ENCODE results near the gene DNAH5. TPM values are rescaled to one million over a fixed set of nuclear protein-coding genes. Genes with fewer than 3 reads are reported as not detected.
"Not testable (repeated sequence)": the region's sequence is repeated elsewhere in the genome, so short reads cannot be mapped to it uniquely, and the experiment has no call there.

The DNAH5 gene, protein sequence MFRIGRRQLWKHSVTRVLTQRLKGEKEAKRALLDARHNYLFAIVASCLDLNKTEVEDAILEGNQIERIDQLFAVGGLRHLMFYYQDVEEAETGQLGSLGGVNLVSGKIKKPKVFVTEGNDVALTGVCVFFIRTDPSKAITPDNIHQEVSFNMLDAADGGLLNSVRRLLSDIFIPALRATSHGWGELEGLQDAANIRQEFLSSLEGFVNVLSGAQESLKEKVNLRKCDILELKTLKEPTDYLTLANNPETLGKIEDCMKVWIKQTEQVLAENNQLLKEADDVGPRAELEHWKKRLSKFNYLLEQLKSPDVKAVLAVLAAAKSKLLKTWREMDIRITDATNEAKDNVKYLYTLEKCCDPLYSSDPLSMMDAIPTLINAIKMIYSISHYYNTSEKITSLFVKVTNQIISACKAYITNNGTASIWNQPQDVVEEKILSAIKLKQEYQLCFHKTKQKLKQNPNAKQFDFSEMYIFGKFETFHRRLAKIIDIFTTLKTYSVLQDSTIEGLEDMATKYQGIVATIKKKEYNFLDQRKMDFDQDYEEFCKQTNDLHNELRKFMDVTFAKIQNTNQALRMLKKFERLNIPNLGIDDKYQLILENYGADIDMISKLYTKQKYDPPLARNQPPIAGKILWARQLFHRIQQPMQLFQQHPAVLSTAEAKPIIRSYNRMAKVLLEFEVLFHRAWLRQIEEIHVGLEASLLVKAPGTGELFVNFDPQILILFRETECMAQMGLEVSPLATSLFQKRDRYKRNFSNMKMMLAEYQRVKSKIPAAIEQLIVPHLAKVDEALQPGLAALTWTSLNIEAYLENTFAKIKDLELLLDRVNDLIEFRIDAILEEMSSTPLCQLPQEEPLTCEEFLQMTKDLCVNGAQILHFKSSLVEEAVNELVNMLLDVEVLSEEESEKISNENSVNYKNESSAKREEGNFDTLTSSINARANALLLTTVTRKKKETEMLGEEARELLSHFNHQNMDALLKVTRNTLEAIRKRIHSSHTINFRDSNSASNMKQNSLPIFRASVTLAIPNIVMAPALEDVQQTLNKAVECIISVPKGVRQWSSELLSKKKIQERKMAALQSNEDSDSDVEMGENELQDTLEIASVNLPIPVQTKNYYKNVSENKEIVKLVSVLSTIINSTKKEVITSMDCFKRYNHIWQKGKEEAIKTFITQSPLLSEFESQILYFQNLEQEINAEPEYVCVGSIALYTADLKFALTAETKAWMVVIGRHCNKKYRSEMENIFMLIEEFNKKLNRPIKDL (N-terminal part only)
- polyA plus RNA-seq (ENCODE audit: insufficient read length in 4 of 4): 1 to 10 TPM; 2.5 to 2.9 (median 2.7) TPM

DNA sequence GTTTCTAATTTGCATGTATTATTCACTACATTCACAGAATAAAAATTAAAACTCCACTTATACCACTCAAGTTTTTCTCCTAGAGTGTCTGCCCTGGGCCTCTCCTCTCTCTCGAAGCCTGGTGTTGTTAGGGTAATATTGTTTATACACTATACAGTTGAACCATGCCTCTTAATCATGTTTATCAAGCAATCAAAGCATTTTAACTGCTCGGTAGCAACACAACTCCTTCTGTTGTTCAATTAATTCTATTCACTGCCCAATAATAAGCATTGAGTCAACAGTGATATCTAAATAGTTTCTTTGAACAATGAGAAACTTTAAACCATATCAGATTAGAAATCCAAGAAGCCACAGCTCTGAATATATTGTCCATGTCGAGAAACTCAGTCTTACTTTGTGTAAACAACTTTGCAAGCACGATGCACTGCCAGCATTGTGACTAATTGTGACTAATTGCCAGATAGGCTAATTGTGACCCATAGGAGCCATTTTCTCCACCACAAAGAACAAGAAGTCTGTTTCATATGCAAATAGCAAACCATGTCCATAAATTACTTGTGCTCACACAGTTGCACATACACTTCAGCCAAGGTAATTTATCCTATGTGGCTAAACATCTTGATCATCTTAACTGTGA, at the start of gene DNAH5:
Gene DNAH5 (minus strand): TSS at position 129 of the 640 bp plus-strand sequence. CDS start 250 bp downstream, outside the sequence.
- DNase-seq (ENCODE audit: low read depth in 4 of 4, low spot score in 3 of 4): no peak

DNA sequence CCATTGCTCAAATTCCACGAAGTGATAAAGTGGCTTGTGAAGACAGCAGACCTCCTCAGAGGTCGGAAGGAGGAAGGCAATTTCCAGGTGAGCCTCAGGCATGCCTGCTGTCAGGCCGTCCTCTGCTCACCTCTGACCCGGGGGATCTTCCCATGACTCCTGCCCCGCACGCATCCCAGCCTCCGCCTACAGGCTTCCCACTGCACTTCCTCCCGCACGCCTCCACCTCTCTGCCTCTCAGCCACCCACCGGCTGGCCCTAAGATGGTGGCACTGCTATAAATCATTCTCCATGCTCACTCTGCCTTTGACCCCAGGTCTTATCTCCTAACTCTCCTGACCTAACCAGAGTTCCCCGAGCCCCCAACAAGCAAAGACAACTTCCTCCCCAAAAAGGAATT, 49.4 kb upstream of the DNAH5 start:
- no peak for DNase-seq (ENCODE audit: low read depth in 4 of 4, low spot score in 3 of 4)

DNA sequence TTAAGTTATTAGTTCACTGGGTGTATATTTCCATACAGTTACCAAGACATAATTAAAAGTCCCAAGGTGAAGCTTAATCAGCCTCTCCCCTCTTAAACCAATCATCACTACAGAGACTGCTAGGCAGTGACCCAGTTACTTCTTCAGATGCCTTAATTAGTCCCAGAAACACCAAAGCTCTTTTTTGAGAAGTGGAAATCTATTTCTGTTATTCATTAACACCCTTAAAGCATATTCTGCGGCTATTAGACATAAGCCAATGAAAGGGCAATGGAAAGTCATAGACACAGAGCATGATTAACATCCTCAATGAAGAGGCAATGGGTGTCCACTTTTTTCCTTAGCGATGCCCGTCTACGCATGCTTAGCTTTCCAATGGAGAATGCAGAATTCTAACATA, 48.3 kb upstream of the DNAH5 start:
- no peak for DNase-seq (ENCODE audit: low read depth in 4 of 4, low spot score in 3 of 4)

DNA sequence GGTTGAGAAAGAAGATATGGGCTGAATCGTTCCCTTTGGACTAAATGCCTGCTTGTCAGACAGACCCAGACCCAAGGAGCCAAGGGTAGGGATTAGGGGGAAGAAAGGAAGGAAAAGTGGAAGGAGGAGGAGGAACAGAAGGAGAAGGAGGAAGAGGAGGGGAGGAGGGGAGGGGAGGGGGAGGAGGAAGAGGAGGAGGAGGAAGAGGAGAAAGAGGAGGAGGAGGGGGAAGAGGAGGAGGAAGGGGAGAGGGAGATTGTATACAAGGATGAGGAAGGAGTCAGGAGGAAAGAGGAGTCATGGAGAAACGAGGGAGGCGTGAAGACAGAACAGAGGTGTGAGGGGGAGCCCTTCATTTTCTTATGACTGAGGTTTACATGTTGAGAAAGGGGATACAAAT, 46.9 kb upstream of the DNAH5 start:
- DNase-seq (ENCODE audit: low read depth in 4 of 4, low spot score in 3 of 4): no peak

GRCh38 chr5:13990896-13991295, 46.4 kb upstream of the DNAH5 start:
- DNase-seq (ENCODE audit: low read depth in 4 of 4, low spot score in 3 of 4): no peak

DNA sequence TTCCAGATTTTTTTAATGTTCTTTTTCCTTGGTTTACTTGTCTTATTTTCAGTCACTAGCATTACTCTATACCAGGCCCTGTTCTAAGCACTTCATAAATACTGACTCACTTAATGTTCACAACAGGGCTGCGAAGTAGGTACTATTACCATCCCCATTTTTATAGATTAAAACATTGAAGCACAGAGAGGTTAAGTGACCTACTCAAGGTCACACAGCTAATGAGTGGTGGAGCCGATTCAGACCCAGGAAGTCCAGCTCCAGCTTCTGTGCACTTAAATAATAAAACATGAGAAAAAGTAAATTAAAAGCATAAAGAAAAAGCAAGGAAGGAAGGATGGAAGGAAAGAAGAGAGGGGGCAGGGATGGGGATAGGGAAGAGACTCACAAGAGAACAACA, 45.3 kb upstream of the DNAH5 start:
- no peak for DNase-seq (ENCODE audit: low read depth in 4 of 4, low spot score in 3 of 4)

- DNase-seq (ENCODE audit: low read depth in 4 of 4, low spot score in 3 of 4): peak in 3 of 4 donors; percentile 23 to 40 (median 39)
These were observed 43.5 kb upstream of the DNAH5 start for GRCh38 chr5:13987843-13988464.

GRCh38 chr5:13985731-13986418, 41.4 kb upstream of the DNAH5 start:
- no peak for DNase-seq (ENCODE audit: low read depth in 4 of 4, low spot score in 3 of 4)

DNA sequence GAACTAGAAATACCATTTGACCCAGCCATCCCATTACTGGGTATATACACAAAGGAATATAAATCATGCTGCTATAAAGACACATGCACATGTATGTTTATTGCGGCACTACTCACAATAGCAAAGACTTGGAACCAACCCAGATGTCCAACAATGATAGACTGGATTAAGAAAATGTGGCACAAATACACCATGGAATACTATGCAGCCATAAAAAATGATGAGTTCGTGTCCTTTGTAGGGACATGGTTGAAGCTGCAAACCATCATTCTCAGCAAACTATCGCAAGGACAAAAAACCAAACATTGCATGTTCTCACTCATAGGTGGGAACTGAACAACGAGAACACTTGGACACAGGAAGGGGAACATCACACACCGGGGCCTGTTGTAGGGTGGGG, 40.4 kb upstream of the DNAH5 start:
- not testable (repeated sequence) for DNase-seq (ENCODE audit: low read depth in 4 of 4, low spot score in 3 of 4)

GRCh38 chr5:13976867-13977830, 32.7 kb upstream of the DNAH5 start:
- DNase-seq (ENCODE audit: low read depth in 4 of 4, low spot score in 3 of 4): peak in 2 of 4 donors; percentile 10 to 12

- DNase-seq (ENCODE audit: low read depth in 4 of 4, low spot score in 3 of 4): no peak
These were observed 31.7 kb upstream of the DNAH5 start for GRCh38 chr5:13976223-13976622.

DNA sequence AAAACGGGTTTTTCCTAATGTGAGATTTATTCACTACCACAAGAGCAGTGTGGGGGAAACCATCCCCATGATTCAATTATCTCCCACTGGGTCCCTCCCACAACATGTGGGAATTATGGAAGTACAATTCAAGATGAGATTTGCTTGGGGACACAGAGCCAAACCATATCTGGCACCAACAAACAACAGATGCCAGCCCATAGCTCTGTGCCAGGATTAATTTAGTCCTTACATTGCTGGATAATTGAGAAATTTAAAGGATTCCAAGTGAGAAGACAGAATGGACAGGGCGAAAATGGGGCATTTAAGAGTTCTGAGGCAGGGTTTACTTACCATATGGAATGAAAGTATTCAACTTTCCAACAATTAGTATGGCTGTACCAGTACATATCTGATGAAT, 30.8 kb upstream of the DNAH5 start:
- no peak for DNase-seq (ENCODE audit: low read depth in 4 of 4, low spot score in 3 of 4)

GRCh38 chr5:13973724-13974123, 29.2 kb upstream of the DNAH5 start:
- DNase-seq (ENCODE audit: low read depth in 4 of 4, low spot score in 3 of 4): no peak

DNA sequence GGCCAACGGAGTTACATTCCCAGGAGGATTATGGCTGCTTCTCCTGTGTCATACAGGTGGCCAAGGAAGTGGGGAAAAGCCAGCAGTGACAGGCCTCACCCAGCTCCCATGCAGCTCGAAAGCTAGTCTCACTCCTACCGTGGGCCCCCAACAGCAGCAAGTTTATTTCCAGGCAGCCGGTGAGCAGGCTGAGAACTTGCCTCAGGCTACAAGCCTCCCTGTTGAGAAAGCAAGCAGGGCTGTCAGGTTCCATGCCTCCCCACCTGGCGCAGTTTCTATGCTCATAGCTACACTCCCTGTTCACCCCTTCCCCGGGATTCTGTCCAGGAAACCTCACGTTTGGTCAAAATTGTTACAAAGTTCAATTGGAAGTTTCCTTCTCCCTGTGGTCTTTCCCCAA, 27.5 kb upstream of the DNAH5 start:
- DNase-seq (ENCODE audit: low read depth in 4 of 4, low spot score in 3 of 4): no peak

- DNase-seq (ENCODE audit: low read depth in 4 of 4, low spot score in 3 of 4): peak; percentile 10 to 46 (median 30)
These were observed 12.7 kb upstream of the DNAH5 start for GRCh38 chr5:13957032-13957645.

DNA sequence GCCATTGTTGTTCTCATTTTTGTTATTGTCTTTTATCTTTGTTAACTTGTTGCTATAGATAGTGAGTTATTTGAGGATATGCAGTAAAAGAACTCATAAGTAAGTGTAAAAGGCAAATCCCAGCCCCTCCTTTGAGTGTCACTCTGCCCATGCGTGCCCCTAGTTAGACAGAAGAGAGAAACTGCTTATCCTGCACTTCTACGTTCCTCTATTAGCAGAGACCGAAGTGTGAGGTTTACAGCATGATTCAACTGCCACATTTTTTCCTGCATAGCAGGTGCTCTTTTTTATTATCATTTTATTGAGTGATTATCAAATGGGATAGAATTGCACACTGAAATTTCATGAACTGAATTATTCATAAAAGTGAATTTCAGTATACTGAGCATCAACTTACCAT, 12.0 kb upstream of the DNAH5 start:
- no peak for DNase-seq (ENCODE audit: low read depth in 4 of 4, low spot score in 3 of 4)

- DNase-seq (ENCODE audit: low read depth in 4 of 4, low spot score in 3 of 4): no peak
These were observed 11.4 kb upstream of the DNAH5 start for GRCh38 chr5:13955896-13956295.

DNA sequence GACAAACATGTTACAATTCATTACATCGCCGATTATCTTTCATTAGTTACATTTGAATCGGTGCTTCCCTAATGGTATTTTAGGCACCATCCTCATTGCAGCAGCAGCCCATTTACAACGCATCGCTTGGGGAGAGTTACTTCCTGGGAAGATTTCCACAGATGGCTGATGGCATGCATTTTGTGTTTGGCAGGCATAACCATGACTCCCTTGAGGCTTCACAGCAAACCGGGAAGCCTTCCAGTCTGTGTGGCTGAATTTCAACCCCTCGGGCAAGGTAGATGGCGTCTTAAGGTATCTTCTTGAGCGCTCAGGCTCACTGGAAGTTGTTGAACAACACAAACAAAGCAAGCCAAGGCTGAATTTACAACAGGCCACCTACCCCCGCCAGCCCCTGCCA, 1.6 kb upstream of the DNAH5 start:
- DNase-seq (ENCODE audit: low read depth in 4 of 4, low spot score in 3 of 4): no peak
